GM23248 (cell line): Measurements from ENCODE around the gene SCAF1.

Experiments used
- EZH2 ChIP-seq: fragments of 200-600 bp; sonication (generic); IDR thresholded peaks from 2 replicates; pipeline ENCODE4 v1.6.1; 2018; ENCODE audit warnings: antibody characterized with exemption, mild to moderate bottlenecking; ENCODE audit not compliant: insufficient read depth, poor library complexity, severe bottlenecking
- EZH2phosphoT487 ChIP-seq: fragments of 200-600 bp; sonication (generic); IDR thresholded peaks from 2 replicates; pipeline ENCODE4 v1.6.1; 2018; ENCODE audit warnings: antibody characterized with exemption, moderate library complexity, mild to moderate bottlenecking, low read depth; ENCODE audit not compliant: insufficient read depth

DNA sequence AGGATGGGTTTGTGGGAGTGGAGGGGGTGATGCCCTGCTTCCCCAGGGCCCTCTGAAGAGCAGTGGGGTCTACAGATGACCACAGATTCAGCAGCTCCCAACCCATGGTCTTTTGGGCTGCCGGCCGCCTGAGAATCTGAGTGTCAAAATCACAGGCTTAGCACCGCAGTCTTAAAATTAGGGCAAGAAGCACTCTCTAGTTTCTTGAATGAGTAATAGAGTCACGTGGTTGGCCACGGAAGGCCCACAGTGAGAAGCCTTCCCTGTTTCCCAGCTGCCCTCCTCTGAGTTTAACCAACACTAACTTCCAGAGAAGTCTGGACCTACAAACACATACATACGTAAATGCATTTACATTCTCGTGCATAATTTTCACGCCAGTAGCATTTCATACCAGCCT is 40.3 kb downstream of the SCAF1 start:
- TF ChIP-seq EZH2 (no peak), EZH2phosphoT487 (no peak)
